Stomach (tissue), 4 donors: Measurements from ENCODE around the gene MSI2.

ENCODE experiments used
- POLR2AphosphoS5 ChIP-seq, 3 donors: sonication (generic); formaldehyde crosslinking; IDR thresholded peaks; one replicate each; pipeline ENCODE4 v1.6.1; 2016; ENCODE audit warnings: antibody characterized with exemption in 3 of 3
- TF ChIP-seq, protein P1 (sequence below), 7 experiments: fragments of 450-650 bp in 4 of 7; fragments of 200-600 bp in 3 of 7; sonication (generic) in 3 of 7; IDR thresholded peaks; one replicate each; pipeline ENCODE4 v1.5.1; 2016 to 2019; ENCODE audit warnings: antibody characterized with exemption in 7 of 7, control low read depth in 2 of 7, mild to moderate bottlenecking in 1 of 7

DNA sequence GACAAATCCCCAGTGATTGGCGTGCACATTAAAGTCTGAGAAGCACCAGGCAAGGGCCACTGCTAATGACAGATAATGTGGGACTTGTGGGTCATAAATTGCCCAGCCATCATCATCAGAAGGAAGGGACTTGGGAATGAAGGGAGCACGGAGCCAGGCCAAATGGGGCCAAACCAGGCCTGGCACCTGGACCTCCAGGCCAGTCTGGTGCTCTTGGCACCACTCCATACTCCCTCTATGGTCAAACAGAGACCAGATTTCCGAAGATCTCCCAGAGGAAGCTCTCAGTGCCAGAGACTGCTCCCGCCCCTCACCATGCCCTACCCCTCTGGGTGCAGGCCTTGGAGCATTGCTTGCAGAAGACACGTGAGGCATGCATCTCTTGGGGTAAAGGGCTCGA is 346.6 kb downstream of the MSI2 start:
- TF ChIP-seq, protein P1, sequence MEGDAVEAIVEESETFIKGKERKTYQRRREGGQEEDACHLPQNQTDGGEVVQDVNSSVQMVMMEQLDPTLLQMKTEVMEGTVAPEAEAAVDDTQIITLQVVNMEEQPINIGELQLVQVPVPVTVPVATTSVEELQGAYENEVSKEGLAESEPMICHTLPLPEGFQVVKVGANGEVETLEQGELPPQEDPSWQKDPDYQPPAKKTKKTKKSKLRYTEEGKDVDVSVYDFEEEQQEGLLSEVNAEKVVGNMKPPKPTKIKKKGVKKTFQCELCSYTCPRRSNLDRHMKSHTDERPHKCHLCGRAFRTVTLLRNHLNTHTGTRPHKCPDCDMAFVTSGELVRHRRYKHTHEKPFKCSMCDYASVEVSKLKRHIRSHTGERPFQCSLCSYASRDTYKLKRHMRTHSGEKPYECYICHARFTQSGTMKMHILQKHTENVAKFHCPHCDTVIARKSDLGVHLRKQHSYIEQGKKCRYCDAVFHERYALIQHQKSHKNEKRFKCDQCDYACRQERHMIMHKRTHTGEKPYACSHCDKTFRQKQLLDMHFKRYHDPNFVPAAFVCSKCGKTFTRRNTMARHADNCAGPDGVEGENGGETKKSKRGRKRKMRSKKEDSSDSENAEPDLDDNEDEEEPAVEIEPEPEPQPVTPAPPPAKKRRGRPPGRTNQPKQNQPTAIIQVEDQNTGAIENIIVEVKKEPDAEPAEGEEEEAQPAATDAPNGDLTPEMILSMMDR (IDR thresholded peaks at IDR 0.05): no peak
- TF ChIP-seq POLR2AphosphoS5 (IDR thresholded peaks at IDR 0.05): no peak
